ENCODE measurements around the gene MUC6.

- TF ChIP-seq CTCF (IDR thresholded peaks at IDR 0.05; ENCODE audit: low read length) = no peak
- no peak for TF ChIP-seq EZH2phosphoT487 (IDR thresholded peaks at IDR 0.05; ENCODE audit: low read length)
- no peak for TF ChIP-seq EZH2 (optimal IDR thresholded peaks at IDR 0.05; ENCODE audit: low read depth, low read length)
Observed at GRCh38 chr11:1060410-1060809, 23.9 kb upstream of the MUC6 start.
